ENCODE measurements around the gene SORCS2.

Gene SORCS2

DNA sequence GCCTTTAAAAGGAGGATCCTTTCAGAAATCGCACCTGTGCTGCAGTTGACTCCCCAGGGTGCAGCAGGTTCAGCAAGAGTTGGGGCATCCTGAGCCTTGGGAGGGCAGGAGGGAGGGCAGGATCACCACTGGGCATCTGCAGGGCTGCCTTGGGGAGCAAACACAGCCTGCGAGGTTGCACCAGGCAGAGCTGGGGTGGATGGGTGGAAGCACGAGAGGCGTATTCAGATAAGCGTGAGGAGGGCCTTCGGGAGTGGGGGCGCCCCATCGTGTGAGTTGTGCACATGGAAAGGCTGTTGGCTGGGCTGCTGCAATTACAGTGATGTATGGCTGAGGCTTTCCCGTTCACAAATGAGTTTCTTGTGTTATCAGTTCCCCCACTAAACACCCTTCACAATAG, 186.8 kb downstream of the SORCS2 start:
- no peak for TF ChIP-seq EP300 (IDR thresholded peaks at IDR 0.05; ENCODE audit: borderline replicate concordance)
- no peak for TF ChIP-seq FOXM1 (IDR thresholded peaks at IDR 0.05; ENCODE audit: borderline replicate concordance, low read depth)
- no peak for TF ChIP-seq EGR1 (IDR thresholded peaks at IDR 0.05)
- no peak for TF ChIP-seq TEAD4 (IDR thresholded peaks at IDR 0.05)
- TF ChIP-seq ZBTB7A (IDR thresholded peaks at IDR 0.05; ENCODE audit: low read depth), result no peak

DNA sequence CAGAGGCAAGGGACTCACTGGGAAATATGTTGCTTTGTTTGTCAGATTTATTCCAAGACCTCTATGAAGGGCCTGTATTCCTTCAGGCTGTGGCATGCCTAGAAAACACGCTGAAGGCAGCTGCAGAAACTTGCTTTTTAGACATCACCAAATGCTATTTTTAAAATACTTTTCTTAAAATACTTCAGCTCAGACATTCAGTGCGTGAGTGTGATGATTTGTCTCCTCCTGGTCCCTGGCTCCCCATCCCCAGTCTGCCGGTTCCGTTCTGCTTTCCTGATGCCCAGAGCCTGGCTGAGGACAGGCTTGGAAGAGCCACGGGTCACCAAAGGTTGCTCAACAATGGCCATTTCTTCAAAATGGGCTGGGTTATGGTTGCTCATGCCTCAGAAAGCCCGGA, 187.4 kb downstream of the SORCS2 start:
- TF ChIP-seq ZBTB7A (IDR thresholded peaks at IDR 0.05; ENCODE audit: low read depth), result no peak
- TF ChIP-seq TEAD4 (IDR thresholded peaks at IDR 0.05), result no peak

DNA sequence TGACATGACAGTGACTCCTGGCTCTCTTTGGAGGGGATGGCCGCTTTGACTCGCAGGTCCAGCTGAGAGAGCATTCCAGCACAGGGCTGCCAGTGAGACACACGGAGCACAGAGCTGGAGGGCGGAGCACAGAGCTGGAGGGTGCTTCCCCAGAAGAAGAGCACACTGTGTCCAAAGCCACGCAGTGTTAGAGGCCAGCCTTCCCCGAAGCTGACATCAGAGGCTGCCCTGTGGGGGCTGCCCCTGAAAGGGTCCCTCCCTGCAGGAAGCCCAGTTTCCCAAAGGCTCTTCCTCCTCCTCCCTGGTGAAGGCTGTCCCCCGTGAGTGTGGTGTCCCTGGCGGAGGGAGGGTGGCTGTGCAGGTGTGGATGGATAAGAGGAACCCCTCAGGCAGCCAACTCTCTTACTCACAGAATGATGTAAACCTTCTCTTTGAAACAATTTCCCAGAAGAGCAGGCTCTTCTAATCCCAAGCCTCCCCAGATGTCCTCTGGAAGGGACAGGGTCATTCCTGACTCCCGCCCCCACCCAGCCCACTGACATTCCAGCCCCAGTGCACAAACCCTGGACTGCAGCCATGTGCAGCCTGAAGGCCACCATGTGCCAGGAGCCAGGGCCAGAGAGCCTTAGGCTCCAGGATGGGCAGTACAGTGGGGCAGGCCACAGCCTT, 189.0 kb downstream of the SORCS2 start:
- no peak for TF ChIP-seq FOXM1 (IDR thresholded peaks at IDR 0.05; ENCODE audit: borderline replicate concordance, low read depth)
- no peak for TF ChIP-seq EP300 (IDR thresholded peaks at IDR 0.05; ENCODE audit: borderline replicate concordance)
- TF ChIP-seq TAF1 (IDR thresholded peaks at IDR 0.05; ENCODE audit: low read depth), result no peak
- TF ChIP-seq CEBPB (IDR thresholded peaks at IDR 0.05), result no peak
- no peak for TF ChIP-seq ZBTB7A (IDR thresholded peaks at IDR 0.05; ENCODE audit: low read depth)
- no peak for TF ChIP-seq TCF12 (IDR thresholded peaks at IDR 0.05; ENCODE audit: low read depth)

DNA sequence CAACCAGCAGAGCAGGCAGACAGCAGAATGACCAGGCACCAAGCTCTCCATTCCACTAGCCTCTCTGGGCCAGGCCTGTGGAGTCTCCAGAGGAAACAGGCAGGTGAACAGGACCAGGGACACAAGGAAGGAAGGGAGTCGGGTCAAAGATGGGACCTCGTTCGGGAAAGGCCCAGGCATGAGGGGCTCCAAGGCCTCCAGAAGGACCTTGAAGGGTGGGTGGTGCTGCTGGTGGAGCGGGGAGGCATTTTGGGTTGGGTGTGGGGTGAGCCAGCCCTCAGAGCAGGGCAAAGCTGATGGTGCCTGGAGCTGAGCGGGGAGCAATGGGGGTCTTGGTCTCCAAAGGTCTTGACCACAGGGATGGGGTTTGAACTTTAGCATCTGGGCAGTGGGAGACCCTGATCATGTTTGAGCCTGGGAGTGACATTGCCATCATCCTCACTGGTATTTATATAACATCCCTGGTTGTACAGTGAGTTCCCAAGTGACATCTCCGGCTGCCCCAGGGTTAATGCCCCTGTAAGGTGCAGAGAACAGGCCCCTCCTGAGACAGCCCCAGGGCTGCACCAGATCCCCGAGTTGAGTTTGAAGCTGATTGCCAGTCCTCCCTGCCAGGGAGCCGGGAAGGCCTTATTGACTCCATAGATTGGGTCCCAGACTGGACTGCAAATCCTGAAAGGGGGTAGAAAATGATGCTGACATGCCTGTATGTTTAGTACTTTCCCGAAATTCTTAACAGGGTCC, 189.7 kb downstream of the SORCS2 start:
- TF ChIP-seq TEAD4 (IDR thresholded peaks at IDR 0.05) (no peak), ZBTB7A (IDR thresholded peaks at IDR 0.05; ENCODE audit: low read depth) (no peak), EP300 (IDR thresholded peaks at IDR 0.05; ENCODE audit: borderline replicate concordance) (no peak), CREB1 (IDR thresholded peaks at IDR 0.05; ENCODE audit: low read depth) (no peak), CEBPB (IDR thresholded peaks at IDR 0.05) (no peak), NFIC (IDR thresholded peaks at IDR 0.05) (no peak), YY1 (IDR thresholded peaks at IDR 0.05; ENCODE audit: low read depth) (no peak)
- TF ChIP-seq, protein P1, sequence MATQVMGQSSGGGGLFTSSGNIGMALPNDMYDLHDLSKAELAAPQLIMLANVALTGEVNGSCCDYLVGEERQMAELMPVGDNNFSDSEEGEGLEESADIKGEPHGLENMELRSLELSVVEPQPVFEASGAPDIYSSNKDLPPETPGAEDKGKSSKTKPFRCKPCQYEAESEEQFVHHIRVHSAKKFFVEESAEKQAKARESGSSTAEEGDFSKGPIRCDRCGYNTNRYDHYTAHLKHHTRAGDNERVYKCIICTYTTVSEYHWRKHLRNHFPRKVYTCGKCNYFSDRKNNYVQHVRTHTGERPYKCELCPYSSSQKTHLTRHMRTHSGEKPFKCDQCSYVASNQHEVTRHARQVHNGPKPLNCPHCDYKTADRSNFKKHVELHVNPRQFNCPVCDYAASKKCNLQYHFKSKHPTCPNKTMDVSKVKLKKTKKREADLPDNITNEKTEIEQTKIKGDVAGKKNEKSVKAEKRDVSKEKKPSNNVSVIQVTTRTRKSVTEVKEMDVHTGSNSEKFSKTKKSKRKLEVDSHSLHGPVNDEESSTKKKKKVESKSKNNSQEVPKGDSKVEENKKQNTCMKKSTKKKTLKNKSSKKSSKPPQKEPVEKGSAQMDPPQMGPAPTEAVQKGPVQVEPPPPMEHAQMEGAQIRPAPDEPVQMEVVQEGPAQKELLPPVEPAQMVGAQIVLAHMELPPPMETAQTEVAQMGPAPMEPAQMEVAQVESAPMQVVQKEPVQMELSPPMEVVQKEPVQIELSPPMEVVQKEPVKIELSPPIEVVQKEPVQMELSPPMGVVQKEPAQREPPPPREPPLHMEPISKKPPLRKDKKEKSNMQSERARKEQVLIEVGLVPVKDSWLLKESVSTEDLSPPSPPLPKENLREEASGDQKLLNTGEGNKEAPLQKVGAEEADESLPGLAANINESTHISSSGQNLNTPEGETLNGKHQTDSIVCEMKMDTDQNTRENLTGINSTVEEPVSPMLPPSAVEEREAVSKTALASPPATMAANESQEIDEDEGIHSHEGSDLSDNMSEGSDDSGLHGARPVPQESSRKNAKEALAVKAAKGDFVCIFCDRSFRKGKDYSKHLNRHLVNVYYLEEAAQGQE (IDR thresholded peaks at IDR 0.05; ENCODE audit: low read depth), result no peak
- TF ChIP-seq, protein P2, sequence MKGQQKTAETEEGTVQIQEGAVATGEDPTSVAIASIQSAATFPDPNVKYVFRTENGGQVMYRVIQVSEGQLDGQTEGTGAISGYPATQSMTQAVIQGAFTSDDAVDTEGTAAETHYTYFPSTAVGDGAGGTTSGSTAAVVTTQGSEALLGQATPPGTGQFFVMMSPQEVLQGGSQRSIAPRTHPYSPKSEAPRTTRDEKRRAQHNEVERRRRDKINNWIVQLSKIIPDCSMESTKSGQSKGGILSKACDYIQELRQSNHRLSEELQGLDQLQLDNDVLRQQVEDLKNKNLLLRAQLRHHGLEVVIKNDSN (IDR thresholded peaks at IDR 0.05), result no peak
- TF ChIP-seq, protein P3, sequence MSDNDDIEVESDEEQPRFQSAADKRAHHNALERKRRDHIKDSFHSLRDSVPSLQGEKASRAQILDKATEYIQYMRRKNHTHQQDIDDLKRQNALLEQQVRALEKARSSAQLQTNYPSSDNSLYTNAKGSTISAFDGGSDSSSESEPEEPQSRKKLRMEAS (IDR thresholded peaks at IDR 0.05), result no peak

DNA sequence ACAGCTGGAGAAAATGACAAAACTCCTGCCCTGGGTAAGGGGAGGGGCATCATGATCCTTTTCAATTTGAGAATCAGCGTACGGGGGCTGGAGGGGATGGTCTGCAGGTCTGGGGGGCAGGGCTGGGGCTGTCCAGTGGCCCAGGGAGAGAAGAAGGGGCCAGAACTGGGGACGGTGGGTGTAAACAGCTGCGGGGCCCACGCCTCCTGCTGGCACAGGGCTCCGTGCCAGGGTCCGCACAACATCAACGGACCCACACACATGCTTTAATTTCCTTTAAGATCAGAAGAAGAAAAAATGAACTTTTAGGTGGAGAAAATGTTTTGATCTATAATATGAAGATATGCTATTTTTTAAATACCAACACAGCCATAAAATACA, 190.3 kb downstream of the SORCS2 start:
- TF ChIP-seq, protein P2 (IDR thresholded peaks at IDR 0.05), result no peak
- no peak for TF ChIP-seq TCF12 (IDR thresholded peaks at IDR 0.05; ENCODE audit: low read depth)
- TF ChIP-seq CREB1 (IDR thresholded peaks at IDR 0.05; ENCODE audit: low read depth), result no peak
- no peak for TF ChIP-seq TAF1 (IDR thresholded peaks at IDR 0.05; ENCODE audit: low read depth)
- no peak for TF ChIP-seq EP300 (IDR thresholded peaks at IDR 0.05; ENCODE audit: borderline replicate concordance)
- TF ChIP-seq, protein P1 (IDR thresholded peaks at IDR 0.05; ENCODE audit: low read depth), result no peak
- TF ChIP-seq NFIC (IDR thresholded peaks at IDR 0.05), result no peak
- no peak for TF ChIP-seq ZBTB7A (IDR thresholded peaks at IDR 0.05; ENCODE audit: low read depth)
- TF ChIP-seq, protein P3 (IDR thresholded peaks at IDR 0.05), result no peak
- TF ChIP-seq EGR1 (IDR thresholded peaks at IDR 0.05), result no peak

DNA sequence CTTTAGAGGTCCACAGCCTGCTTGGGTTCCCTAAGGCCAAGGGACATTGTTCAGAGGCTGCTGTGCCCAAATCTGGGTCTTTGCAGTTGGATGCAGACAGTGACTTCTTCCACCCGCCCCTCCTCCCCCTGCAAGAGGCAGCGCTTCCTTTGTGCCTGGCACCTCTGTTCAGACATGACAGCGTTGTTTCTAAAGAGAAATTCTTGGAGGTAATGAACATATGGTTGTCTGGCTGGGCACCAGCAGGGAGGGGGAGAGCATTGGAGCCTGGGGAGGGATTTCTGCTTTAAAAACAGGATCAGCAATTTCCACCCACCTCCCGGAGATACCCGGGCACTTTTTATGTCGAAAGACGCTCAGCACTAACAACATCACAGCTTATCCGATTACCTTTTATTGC, 190.9 kb downstream of the SORCS2 start:
- TF ChIP-seq EP300 (IDR thresholded peaks at IDR 0.05; ENCODE audit: borderline replicate concordance) (no peak), FOXM1 (IDR thresholded peaks at IDR 0.05; ENCODE audit: borderline replicate concordance, low read depth) (no peak), CEBPB (IDR thresholded peaks at IDR 0.05) (no peak), TAF1 (IDR thresholded peaks at IDR 0.05; ENCODE audit: low read depth) (no peak), YY1 (IDR thresholded peaks at IDR 0.05; ENCODE audit: low read depth) (no peak), CREB1 (IDR thresholded peaks at IDR 0.05; ENCODE audit: low read depth) (no peak), EGR1 (IDR thresholded peaks at IDR 0.05) (no peak), TCF12 (IDR thresholded peaks at IDR 0.05; ENCODE audit: low read depth) (no peak)
- TF ChIP-seq, protein P3 (IDR thresholded peaks at IDR 0.05), result no peak
- TF ChIP-seq, protein P2 (IDR thresholded peaks at IDR 0.05), result no peak
- TF ChIP-seq, protein P1 (IDR thresholded peaks at IDR 0.05; ENCODE audit: low read depth), result no peak

Data from Ishikawa (cell line).